T-helper 1 cell treated with Interleukin-12 subunit alpha and Interleukin-12 subunit beta and Interleukin-4 antibody, amounts not matched to agents 30 ng/mL and 1 ng/mL, for 36 hours (primary cell): ENCODE data around the gene CDK2AP2. TPM values are rescaled to one million over a fixed set of nuclear protein-coding genes. Genes with fewer than 3 reads are reported as not detected.
"Not testable (repeated sequence)": the region's sequence is repeated elsewhere in the genome, so short reads cannot be mapped to it uniquely, and the experiment has no call there.

Experiments used
- intact Hi-C: fragments of 100-400 bp; cut with micrococcal nuclease; formaldehyde crosslinking; loops from one replicate; pipeline ENCODE4 v1.15.1; 2024
- total RNA-seq: library from RNA; stranded (reverse); gene quantifications from 2 replicates; pipeline ENCODE4 v1.2.3, GENCODE V29; 2022

Gene CDK2AP2
- total RNA-seq, 1 donor from 2014 or later: 191 TPM

GRCh38 chr11:67524480-67524808, 16.5 kb upstream of the CDK2AP2 start:
- intact Hi-C loops: no loop called here

- intact Hi-C loops: no loop called here
These were observed 15.9 kb upstream of the CDK2AP2 start for GRCh38 chr11:67523556-67524479.

GRCh38 chr11:67522844-67523555, 15.0 kb upstream of the CDK2AP2 start, which contains the start of gene CABP2:
TSS of gene CABP2 (minus strand) at chr11:67523446. CDS start at chr11:67523326, 120 bp downstream.
- intact Hi-C loops: no loop called here

- intact Hi-C loops: no loop called here
These were observed 14.4 kb upstream of the CDK2AP2 start for GRCh38 chr11:67522338-67522737.

- intact Hi-C loops: no loop called here
These were observed 14.0 kb upstream of the CDK2AP2 start for GRCh38 chr11:67521924-67522323.

- intact Hi-C loops: no loop called here
These were observed 13.2 kb upstream of the CDK2AP2 start for GRCh38 chr11:67520856-67521824.

- intact Hi-C loops: no loop called here
These were observed 11.8 kb upstream of the CDK2AP2 start for GRCh38 chr11:67519726-67520125.

- intact Hi-C loops: no loop called here
These were observed 10.0 kb upstream of the CDK2AP2 start for GRCh38 chr11:67517784-67518552.

GRCh38 chr11:67516806-67517205, 8.8 kb upstream of the CDK2AP2 start:
- intact Hi-C loops: no loop called here

- intact Hi-C loops: no loop called here
These were observed 6.2 kb upstream of the CDK2AP2 start for GRCh38 chr11:67514116-67514515.

GRCh38 chr11:67511558-67511957, 3.6 kb upstream of the CDK2AP2 start:
- intact Hi-C loops: not testable (repeated sequence)

- intact Hi-C loops: no loop called here
These were observed 2.0 kb upstream of the CDK2AP2 start for GRCh38 chr11:67510023-67510345.

GRCh38 chr11:67508486-67509121, 642 bp upstream of the CDK2AP2 start:
- intact Hi-C loops: loop anchor here (1.0 to 5.0 kb wide), 11 partner anchors 25 to 524 kb away; partner anchors contain the start of genes AIP, KDM2A, NDUFS8 and NDUFV1

GRCh38 chr11:67507242-67507863, 609 bp downstream of the CDK2AP2 start:
- intact Hi-C loops: loop anchor here (2.0 to 5.0 kb wide), 2 partner anchors 237 to 525 kb away; partner anchors contain the start of gene NDUFS8

- intact Hi-C loops: loop anchor here (1.0 to 5.0 kb wide), 7 partner anchors 37 to 526 kb away; partner anchors contain the start of genes NDUFS8, PTPRCAP and TMEM134
These were observed 1.4 kb downstream of the CDK2AP2 start for GRCh38 chr11:67506426-67507051.

- intact Hi-C loops: loop anchor here (1.0 to 5.0 kb wide), 7 partner anchors 36 to 526 kb away; partner anchors contain the start of genes NDUFS8, PTPRCAP and TMEM134
These were observed 2.2 kb downstream of the CDK2AP2 start for GRCh38 chr11:67505605-67506396.

GRCh38 chr11:67504950-67505581, 2.9 kb downstream of the CDK2AP2 start, which contains the start of gene PITPNM1:
TSS of gene PITPNM1 (minus strand) at chr11:67505363. CDS start at chr11:67504180, 1,183 bp downstream.
- intact Hi-C loops: loop anchor here (5.0 kb wide), 1 partner anchor 527 kb away; the partner anchor contains the start of gene NDUFS8
